Gastroesophageal sphincter (tissue), 3 donors: ENCODE measurements around the gene PRKAR2B.

Experiments used
- CTCF ChIP-seq, 4 experiments: fragments of 200-600 bp in 2 of 4; fragments of 450-650 bp in 2 of 4; sonication (generic) in 1 of 4; IDR thresholded peaks; one replicate each; pipeline ENCODE4 v1.5.1; 2017 to 2019; ENCODE audit warnings: antibody characterized with exemption in 4 of 4, mild to moderate bottlenecking in 2 of 4, moderate library complexity in 2 of 4
- EP300 ChIP-seq: sonication (generic); formaldehyde crosslinking; IDR thresholded peaks from one replicate; pipeline ENCODE4 v1.6.1; 2017; ENCODE audit warnings: antibody characterized with exemption, mild to moderate bottlenecking
- POLR2A ChIP-seq, 2 donors: fragments of 450-650 bp; IDR thresholded peaks; one replicate each; pipeline ENCODE4 v1.6.1; 2017; ENCODE audit warnings: antibody characterized with exemption in 2 of 2, mild to moderate bottlenecking in 2 of 2, moderate library complexity in 1 of 2
- POLR2AphosphoS5 ChIP-seq: sonication (generic); formaldehyde crosslinking; IDR thresholded peaks from one replicate; pipeline ENCODE4 v1.6.1; 2017; ENCODE audit warnings: antibody characterized with exemption

GRCh38 chr7:106997487-106998271, 46.8 kb upstream of the PRKAR2B start:
- no peak for TF ChIP-seq CTCF (IDR thresholded peaks at IDR 0.05)
- no peak for TF ChIP-seq POLR2AphosphoS5
- TF ChIP-seq POLR2A (IDR thresholded peaks at IDR 0.05): no peak
- TF ChIP-seq EP300: no peak
